GM12875 (cell line): ENCODE measurements around the gene LPCAT1.

Experiments used
- H3K4me3 ChIP-seq: one replicate; pipeline ENCODE4 v1.5.1; 2011; ENCODE audit warnings: low read depth, low read length, control low read depth
- CTCF ChIP-seq: IDR thresholded peaks from 2 replicates; pipeline ENCODE4 v1.5.1; 2011; ENCODE audit warnings: low read depth, mild to moderate bottlenecking, control low read depth, inconsistent platforms, low read length, moderate library complexity, borderline replicate concordance; ENCODE audit not compliant: insufficient read depth

LPCAT1 gene

DNA sequence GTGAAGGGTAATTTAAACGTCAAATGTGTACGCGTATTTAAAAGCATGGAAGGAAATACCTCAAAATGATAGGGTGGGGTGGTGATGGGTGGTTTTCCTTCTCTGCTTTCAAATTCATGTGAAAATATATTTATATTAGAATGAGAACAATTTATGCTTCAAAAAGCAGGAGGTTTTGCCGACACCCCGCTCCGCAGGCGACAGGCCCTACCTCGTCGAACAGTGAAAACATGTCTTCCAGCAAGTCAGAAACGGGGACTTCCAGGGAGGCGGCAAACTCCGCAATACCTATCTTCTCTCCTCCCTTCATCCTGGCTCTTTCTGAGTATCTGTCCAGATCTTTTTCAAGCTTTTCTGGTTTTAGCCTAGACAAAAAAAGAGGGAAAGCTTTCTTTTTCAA lies 50.0 kb downstream of the LPCAT1 start:
- no peak for TF ChIP-seq CTCF
- H3K4me3 ChIP-seq, result no peak overlapping the region

GRCh38 chr5:1472964-1473628 lies 50.7 kb downstream of the LPCAT1 start:
- H3K4me3 ChIP-seq, result no peak overlapping the region
- TF ChIP-seq CTCF, result no peak

- no peak overlapping the region for H3K4me3 ChIP-seq
- TF ChIP-seq CTCF, result no peak
Measured at GRCh38 chr5:1471997-1472963, 51.5 kb downstream of the LPCAT1 start.

DNA sequence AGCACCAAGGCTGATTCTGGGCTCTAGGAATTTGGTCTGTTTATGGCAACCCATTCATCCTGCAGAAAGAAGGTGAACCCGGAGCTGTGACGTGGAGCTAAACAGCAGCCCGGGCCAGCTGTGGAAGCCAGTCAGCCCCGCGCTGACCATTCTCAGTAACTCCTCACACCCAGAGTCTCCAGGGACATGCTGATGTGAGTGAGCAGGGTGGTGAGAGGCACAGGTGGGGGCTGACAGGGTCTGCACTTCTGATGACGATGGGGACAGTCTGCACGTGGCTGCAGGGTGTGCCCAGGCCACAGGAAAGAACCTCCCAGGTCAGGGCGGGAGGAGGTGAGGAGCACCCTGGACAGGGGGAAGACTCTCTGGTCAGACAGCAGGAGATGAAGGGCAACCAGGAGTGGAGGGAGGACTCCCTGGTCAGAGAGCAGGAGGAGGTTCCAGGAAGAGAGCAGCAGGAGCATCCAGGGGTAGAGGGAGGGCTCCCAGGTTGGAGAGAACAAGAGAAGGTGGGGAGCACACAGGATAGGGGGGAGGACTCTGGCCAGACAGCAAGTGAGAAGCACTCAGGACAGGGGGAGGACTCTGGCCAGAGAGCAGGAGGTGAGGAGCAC lies 52.4 kb downstream of the LPCAT1 start:
- no peak overlapping the region for H3K4me3 ChIP-seq
- no peak for TF ChIP-seq CTCF

GRCh38 chr5:1470762-1471211 lies 53.0 kb downstream of the LPCAT1 start:
- TF ChIP-seq CTCF, result no peak
- H3K4me3 ChIP-seq, result no peak overlapping the region

- H3K4me3 ChIP-seq, result no peak overlapping the region
- TF ChIP-seq CTCF, result no peak
Measured at GRCh38 chr5:1468629-1469527, 54.9 kb downstream of the LPCAT1 start.
